Subcutaneous adipose tissue (tissue), 4 donors: ENCODE measurements around the gene ZBTB7C. TPM values are rescaled to one million over a fixed set of nuclear protein-coding genes. Genes with fewer than 3 reads are reported as not detected.

Source experiments
- CTCF ChIP-seq: fragments of 450-650 bp; IDR thresholded peaks from one replicate; pipeline ENCODE4 v1.5.1; 2016; ENCODE audit warnings: low read depth, mild to moderate bottlenecking, control low read depth, antibody characterized with exemption, moderate library complexity
- total RNA-seq, 4 donors: library from RNA; depleted of rRNA; stranded (reverse); fragments of >200 nt; gene quantifications; one replicate each; pipeline ENCODE4 v1.1.0, GENCODE V29; 2016

ZBTB7C gene
- total RNA-seq, 4 donors from 2014 or later = 1.0 to 5.5 (median 4.4) TPM

GRCh38 chr18:48030616-48031480 is 378.3 kb downstream of the ZBTB7C start:
- TF ChIP-seq CTCF = no peak

DNA sequence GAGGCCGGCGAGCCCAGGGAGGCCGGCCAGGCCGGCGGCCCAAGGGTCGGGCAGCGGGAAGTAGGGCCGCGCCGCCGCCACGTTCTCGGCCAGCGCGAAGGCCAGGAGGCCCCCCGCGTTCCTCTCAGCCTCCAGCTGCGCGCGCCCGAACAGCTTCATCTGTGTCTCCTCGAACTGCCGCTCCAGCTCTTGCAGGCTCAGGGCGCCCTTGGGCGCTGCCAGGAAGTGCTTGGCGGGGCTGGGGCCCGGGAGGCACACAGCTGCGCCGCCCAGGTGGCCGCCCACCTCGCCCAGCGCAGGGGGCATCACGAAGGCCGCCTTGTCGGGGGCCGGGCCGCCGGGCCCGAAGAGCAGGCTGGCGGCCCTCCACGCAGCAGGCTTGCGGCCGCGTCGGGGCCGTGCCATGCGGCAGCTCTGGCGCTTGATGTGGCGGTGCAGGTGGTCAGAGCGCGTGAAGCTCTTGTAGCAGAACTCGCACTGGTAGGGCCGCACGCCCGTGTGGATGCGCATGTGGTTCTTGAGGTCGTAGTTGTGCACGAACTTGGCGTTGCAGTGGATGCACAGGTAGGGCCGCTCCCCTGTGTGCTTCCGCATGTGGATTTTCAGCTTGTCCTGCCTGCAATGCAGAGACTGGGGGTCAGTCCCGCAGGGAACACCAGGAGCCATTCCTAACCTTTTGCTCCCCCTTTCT is 379.7 kb downstream of the ZBTB7C start:
- TF ChIP-seq CTCF = no peak

GRCh38 chr18:48028696-48029095 is 380.5 kb downstream of the ZBTB7C start:
- no peak for TF ChIP-seq CTCF

DNA sequence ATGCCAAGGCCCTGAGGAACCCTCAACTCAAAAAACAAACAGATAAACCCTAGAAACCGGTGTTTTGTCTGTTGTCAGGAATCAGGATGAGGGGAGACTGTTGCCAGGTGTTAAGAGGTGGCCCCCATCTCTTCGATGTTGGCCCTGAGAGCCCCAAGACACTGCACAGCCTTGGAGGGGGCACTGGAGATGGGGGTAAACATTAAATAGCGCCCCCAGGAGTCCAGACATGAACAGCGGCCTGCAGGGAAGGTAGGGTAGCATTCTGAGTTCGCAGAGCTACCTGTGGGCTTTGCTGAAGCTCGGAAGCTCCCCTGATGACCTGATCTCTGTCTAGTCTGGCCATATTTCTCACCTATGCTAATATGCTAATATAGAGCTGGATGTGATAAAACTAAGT is 381.1 kb downstream of the ZBTB7C start:
- no peak for TF ChIP-seq CTCF

- TF ChIP-seq CTCF = no peak
These were observed 381.7 kb downstream of the ZBTB7C start for GRCh38 chr18:48027401-48027963.

DNA sequence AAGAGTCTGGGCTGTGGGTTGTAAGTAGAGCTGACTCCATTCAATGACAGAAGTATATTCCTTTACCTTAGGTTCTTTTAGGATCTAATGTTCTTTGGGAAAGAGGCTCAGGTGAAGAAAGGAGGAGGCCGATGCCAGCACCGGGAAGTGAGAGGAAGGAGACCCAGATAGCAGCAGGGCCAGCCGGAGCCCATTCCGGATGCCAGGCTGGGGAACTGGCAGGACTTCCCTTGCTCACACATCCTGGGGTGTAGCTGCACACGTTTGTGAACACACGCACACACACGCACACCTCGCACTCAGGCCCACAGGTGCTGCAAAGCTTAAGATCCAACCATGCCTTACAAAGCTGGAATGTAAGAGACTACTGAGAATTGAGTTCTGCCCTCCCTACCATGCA is 383.0 kb downstream of the ZBTB7C start:
- no peak for TF ChIP-seq CTCF
